ACC112 (cell line): ENCODE results near the gene OASL.
"Not testable (repeated sequence)": the region's sequence is repeated elsewhere in the genome, so short reads cannot be mapped to it uniquely, and the experiment has no call there.

Source experiments
- H2AFZ ChIP-seq: fragments of 200-600 bp; sonication (generic); one replicate; pipeline ENCODE4 v1.6.0; 2017; ENCODE audit warnings: antibody characterized with exemption, low read length; ENCODE audit not compliant: unreplicated experiment
- H3K27ac ChIP-seq: fragments of 200-600 bp; sonication (generic); 2 replicates; pipeline ENCODE4 v1.5.1; 2014; ENCODE audit warnings: low read depth, mild to moderate bottlenecking, antibody characterized with exemption, low read length, moderate library complexity
- H3K27me3 ChIP-seq: fragments of 200-600 bp; sonication (generic); 2 replicates; pipeline ENCODE4 v1.6.1; 2014; ENCODE audit warnings: mild to moderate bottlenecking, antibody characterized with exemption, low read length, moderate library complexity, mixed read lengths; ENCODE audit not compliant: insufficient read depth
- H3K36me3 ChIP-seq: fragments of 200-600 bp; sonication (generic); 2 replicates; pipeline ENCODE4 v1.6.1; 2016; ENCODE audit warnings: mild to moderate bottlenecking, antibody characterized with exemption, low read length, moderate library complexity, mixed read lengths; ENCODE audit not compliant: insufficient read depth
- H3K4me1 ChIP-seq: fragments of 200-600 bp; sonication (generic); one replicate; pipeline ENCODE4 v1.6.1; 2016; ENCODE audit warnings: low read length, mixed read lengths; ENCODE audit not compliant: insufficient read depth, unreplicated experiment, control insufficient read depth
- H3K4me3 ChIP-seq: fragments of 200-600 bp; sonication (generic); 2 replicates; pipeline ENCODE4 v1.5.1; 2014; ENCODE audit warnings: mild to moderate bottlenecking, low read depth, low read length
- H3K79me2 ChIP-seq: fragments of 200-600 bp; sonication (generic); one replicate; pipeline ENCODE4 v1.6.0; 2016; ENCODE audit warnings: low read length; ENCODE audit not compliant: control insufficient read depth, unreplicated experiment, insufficient read depth

The OASL gene

GRCh38 chr12:121075911-121076310 is 36.9 kb upstream of the OASL start:
- H3K27ac ChIP-seq, H2AFZ ChIP-seq, H3K27me3 ChIP-seq, H3K36me3 ChIP-seq, H3K4me3 ChIP-seq, H3K79me2 ChIP-seq, H3K4me1 ChIP-seq: not testable (repeated sequence)

DNA sequence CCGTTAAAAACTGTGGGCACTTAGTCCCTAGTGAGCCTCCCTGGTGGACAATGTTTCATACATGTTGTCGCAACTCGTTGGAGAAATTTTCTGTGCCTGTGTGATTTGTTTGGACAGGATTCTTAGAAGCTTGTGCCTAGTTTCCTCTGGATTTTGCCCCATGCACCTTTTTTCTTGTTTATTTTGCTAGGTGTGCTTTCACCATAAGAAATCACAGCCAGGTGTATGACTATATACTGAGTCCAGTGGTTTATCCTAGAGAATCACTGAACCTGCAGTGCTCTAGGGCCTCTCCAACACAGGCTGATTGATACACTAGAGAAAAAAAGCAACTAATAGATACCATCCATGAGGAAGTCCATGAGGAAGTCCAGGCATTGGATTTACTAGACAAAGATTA is 33.1 kb upstream of the OASL start:
- Histone ChIP-seq H3K79me2 (no peaks in the 10 kb centered on the region), H3K4me3 (no peak overlapping the region), H3K27me3 (peaks cover 4% of the 10 kb centered on the region), H3K36me3 (no peaks in the 10 kb centered on the region), H2AFZ (no peak overlapping the region), H3K27ac (no peak overlapping the region), H3K4me1 (no peaks in the 10 kb centered on the region)

DNA sequence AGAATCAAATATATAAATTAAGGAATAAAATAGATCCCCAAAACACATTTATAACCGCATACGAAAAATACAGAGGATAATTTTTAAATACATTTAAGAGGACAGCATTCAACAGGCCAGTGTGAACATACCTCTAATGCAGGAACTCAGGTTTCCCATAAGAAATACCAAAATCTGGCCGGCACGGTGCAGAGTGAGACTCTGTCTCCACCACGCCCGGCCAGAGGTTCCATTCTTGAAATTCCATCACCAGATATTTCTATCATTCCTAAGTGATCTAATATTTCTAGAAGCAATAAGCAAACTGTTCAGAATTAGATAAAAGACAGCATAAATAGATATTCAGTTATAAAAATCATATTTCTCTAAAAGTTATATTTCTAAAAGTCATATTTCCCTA is 30.2 kb upstream of the OASL start:
- H3K4me3 ChIP-seq, result no peak overlapping the region
- no peak overlapping the region for H3K27ac ChIP-seq
- H2AFZ ChIP-seq, result no peak overlapping the region
- no peaks in the 10 kb centered on the region for H3K79me2 ChIP-seq
- peaks cover 4% of the 10 kb centered on the region for H3K27me3 ChIP-seq
- no peaks in the 10 kb centered on the region for H3K36me3 ChIP-seq
- H3K4me1 ChIP-seq, result no peaks in the 10 kb centered on the region

- Histone ChIP-seq H2AFZ (no peak overlapping the region), H3K4me1 (peaks cover 2% of the 10 kb centered on the region), H3K27me3 (no peaks in the 10 kb centered on the region; the same call in 1 of the 2 replicates), H3K36me3 (no peaks in the 10 kb centered on the region), H3K4me3 (no peak overlapping the region), H3K27ac (no peak overlapping the region), H3K79me2 (no peaks in the 10 kb centered on the region)
Observed at GRCh38 chr12:121065345-121065744, 26.3 kb upstream of the OASL start.

DNA sequence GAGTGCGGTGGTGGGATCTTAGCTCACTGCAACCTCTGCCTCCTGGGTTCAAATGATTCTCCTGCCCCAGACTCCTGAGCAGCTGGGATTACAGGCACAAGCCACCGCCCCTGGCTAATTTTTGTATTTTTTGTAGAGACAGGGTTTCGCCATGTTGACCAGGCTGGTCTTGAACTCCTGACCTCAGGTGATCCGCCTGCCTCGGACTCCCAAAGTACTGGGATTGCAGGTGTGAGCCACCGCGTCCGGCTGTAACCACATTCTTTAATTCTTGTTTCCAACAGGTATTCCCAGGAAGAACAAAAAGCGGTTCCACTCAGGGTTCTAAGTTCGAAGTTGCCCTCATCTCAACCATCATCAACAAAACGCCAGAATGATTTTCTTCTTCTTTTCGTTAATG is 25.5 kb upstream of the OASL start:
- H3K27me3 ChIP-seq, H3K27ac ChIP-seq, H3K4me1 ChIP-seq, H3K4me3 ChIP-seq, H2AFZ ChIP-seq, H3K79me2 ChIP-seq, H3K36me3 ChIP-seq: not testable (repeated sequence)

GRCh38 chr12:121064116-121064515 is 25.1 kb upstream of the OASL start:
- no peak overlapping the region for H2AFZ ChIP-seq
- H3K4me1 ChIP-seq, result peaks cover 10% of the 10 kb centered on the region
- H3K79me2 ChIP-seq, result no peaks in the 10 kb centered on the region
- no peak overlapping the region for H3K4me3 ChIP-seq
- H3K27me3 ChIP-seq, result no peaks in the 10 kb centered on the region; the same call in 1 of the 2 replicates
- H3K27ac ChIP-seq, result no peak overlapping the region
- H3K36me3 ChIP-seq, result no peaks in the 10 kb centered on the region

DNA sequence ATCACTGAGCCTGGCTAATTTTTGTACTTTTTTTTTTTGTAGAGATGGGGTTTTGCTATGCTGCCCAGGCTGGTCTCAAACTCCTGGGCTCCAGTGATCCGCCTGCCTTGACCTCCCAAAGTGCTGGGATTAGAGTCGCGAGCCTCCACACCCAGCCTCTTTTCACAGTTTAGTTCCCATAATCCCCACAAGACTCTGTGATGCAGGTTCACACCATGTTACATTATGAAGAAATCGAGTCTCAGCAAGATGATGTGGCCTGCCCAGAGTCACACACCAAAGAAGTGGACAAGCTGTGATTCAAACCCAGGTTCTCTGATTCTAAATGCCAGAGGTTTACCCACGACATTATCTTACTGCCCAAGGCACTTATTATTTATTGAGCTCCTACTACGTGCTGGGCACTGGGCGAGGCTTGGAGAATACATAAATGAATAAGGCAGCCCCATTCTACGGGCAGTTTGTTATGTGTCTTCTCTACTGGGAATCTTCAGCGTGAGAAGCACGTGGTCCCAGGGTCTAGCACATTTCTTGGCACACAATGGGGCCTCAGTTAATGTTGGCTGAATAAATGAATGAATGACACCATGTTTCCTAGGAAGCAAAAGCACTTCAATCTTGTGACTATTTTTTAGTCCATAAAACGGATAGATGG is 23.5 kb upstream of the OASL start:
- Histone ChIP-seq H2AFZ (no peak overlapping the region), H3K36me3 (no peaks in the 10 kb centered on the region), H3K4me3 (no peak overlapping the region)

DNA sequence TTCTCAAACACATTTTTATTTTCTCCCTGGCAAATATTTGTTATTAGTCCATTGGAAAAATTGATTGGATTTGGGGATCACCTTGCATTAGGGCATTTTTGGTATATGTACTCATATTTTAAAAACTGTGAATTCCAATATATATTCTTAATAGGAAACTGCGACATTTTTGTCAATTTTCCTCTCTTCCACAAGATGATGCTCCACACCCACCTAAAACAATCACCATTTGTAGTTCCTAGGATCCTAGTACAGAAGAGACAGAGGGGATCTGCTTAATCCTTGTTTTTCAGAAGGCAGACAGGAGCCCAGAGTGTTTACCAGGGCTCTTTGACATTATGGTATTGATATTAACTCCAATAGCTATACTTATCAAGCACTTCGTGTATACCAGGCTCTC is 22.8 kb upstream of the OASL start:
- H3K4me3 ChIP-seq, result no peak overlapping the region
- H3K27me3 ChIP-seq, result no peaks in the 10 kb centered on the region
- no peaks in the 10 kb centered on the region for H3K79me2 ChIP-seq
- no peaks in the 10 kb centered on the region for H3K36me3 ChIP-seq
- peaks cover 14% of the 10 kb centered on the region for H3K4me1 ChIP-seq
- no peak overlapping the region for H2AFZ ChIP-seq
- no peak overlapping the region for H3K27ac ChIP-seq

More for the DNA sequence above, 23.5 kb upstream of the OASL start:
- no peaks in the 10 kb centered on the region for H3K27me3 ChIP-seq
- H3K79me2 ChIP-seq, result no peaks in the 10 kb centered on the region
- peaks cover 14% of the 10 kb centered on the region for H3K4me1 ChIP-seq
- no peak overlapping the region for H3K27ac ChIP-seq

DNA sequence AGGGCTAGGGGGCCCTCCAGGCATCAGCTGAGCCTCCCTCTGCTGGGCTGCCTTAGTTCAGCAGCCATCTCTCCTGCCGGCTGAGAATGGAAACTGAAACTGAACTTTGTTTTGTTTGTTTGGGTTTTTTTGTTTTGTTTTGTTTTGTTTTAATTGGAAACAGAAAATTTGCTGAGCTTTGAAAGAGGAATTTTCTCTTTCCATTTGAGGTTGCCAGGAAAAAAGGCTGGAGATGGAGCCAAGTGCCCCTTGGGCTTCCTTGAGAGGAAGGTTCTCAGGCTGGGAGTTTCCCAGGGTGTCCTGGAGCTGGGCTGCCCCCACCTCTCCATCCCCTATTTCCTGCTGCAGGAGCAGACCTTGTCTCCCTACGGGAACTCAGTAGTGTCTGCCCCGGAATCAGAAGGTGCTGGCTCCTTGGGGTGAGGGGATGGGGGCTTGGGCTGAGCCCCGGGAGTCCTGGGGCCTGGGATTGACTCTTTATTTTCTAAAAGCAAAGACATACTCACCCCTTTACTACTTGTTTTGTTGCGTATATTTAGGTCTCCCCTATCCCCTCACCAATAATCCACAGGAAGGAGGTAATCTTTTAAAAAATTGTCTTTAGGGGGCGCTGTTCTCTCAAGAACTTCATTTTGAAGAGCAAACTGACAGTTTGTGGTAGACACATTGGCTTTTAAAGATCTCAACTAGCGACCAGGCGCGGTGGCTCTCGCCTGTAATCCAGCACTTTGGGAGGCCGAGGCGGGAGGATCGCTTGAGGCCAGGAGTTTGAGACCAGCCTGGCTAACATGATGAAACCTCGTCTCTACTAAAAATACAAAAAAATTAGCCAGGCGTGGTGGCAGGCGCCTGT is 21.3 kb upstream of the OASL start:
- Histone ChIP-seq H3K27me3 (no peaks in the 10 kb centered on the region), H3K27ac (peak overlapping the region; percentile 57), H3K79me2 (no peaks in the 10 kb centered on the region), H3K4me1 (peaks cover 14% of the 10 kb centered on the region), H3K4me3 (peak overlapping the region; percentile 60), H2AFZ (peak overlapping the region; percentile 94), H3K36me3 (no peaks in the 10 kb centered on the region)

DNA sequence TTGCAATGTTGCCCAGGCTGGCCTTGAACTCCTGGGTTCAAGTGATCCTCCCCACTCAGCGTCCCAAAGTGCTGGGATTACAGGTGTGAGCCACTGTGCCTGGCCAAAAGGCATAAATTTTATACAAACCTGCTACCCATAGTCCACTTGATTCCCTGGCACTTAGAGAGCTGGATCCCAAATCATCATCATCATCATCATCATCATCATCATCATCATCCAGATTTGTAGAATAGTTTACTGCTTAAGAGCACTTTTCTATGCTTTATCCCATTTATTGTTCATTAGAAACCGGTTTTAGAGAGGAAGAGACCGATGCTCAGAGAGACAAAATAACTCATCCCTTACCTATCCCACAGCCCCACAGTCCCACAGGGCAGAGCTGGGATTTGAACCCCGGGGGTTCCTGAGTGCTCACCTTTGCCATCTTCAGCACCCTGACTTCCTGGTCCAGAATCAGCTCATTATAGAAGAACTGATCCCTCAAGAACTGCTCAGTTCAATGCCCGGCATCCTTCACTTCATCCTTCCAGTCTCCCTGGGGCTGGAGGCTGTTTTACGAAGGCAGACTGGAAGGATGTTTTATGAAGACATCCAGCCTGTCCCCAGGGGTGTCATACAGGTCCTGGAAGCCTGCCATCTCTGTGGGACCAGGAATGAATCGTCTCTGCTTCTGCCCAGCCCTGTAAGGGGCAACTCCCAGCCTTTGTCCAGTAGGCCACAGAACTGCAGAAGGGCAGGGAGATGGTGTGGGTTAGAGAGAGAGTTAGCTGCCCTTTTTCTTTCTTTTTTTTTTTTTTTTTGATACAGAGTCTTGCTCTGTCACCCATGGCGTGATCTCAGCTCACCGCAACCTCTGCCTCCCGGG is 20.2 kb upstream of the OASL start:
- Histone ChIP-seq H3K27me3 (no peaks in the 10 kb centered on the region), H3K27ac (peak overlapping the region; percentile 57; the same call in 1 of the 2 replicates), H3K79me2 (no peaks in the 10 kb centered on the region), H3K36me3 (no peaks in the 10 kb centered on the region), H3K4me3 (no peak overlapping the region), H2AFZ (peak overlapping the region; percentile 76), H3K4me1 (peaks cover 14% of the 10 kb centered on the region)
